Adrenal gland (tissue), 12 donors: Measurements from ENCODE around the gene C2CD3. TPM values are rescaled to one million over a fixed set of nuclear protein-coding genes. Genes with fewer than 3 reads are reported as not detected.
A peak's percentile ranks its signal among the peaks of the same experiment; 100 is the strongest.

ENCODE experiments used
- DNase-seq, 7 donors: peaks; one replicate each; pipeline ENCODE4 v3.0.0-alpha.2; 2019 to 2020
- H3K27ac ChIP-seq, 5 donors: fragments of 200-600 bp; sonication (generic) in 4 of 5; 1 replicate in 3 of 5; 2 replicates in 2 of 5; pipeline versions ENCODE4 v1.5.1 to v1.8.0; 2016 to 2020; ENCODE audit warnings: mild to moderate bottlenecking in 1 of 5
- H3K27me3 ChIP-seq: fragments of 200-600 bp; 2 replicates; pipeline ENCODE4 v1.8.0; 2021
- H3K36me3 ChIP-seq, 2 donors: fragments of 200-600 bp; replicated peaks in 1 of 2; 1 replicate in 1 of 2; 2 replicates in 1 of 2; pipeline versions ENCODE4 v1.5.1 to v1.8.0; 2018 to 2022
- H3K4me1 ChIP-seq, 2 donors: fragments of 200-600 bp; replicated peaks in 1 of 2; 1 replicate in 1 of 2; 2 replicates in 1 of 2; pipeline versions ENCODE4 v1.5.1 to v1.8.0; 2018 to 2021
- H3K4me3 ChIP-seq, 4 donors: fragments of 200-600 bp; sonication (generic) in 3 of 4; one replicate each; pipeline ENCODE4 v1.5.1; 2016 to 2018
- H3K9me3 ChIP-seq, 3 donors: fragments of 200-600 bp; sonication (generic) in 1 of 3; replicated peaks in 1 of 3; 1 replicate in 2 of 3; 2 replicates in 1 of 3; pipeline versions ENCODE4 v1.5.1 to v1.8.0; 2016 to 2021
- POLR2A ChIP-seq, 2 donors: fragments of 450-650 bp; IDR thresholded peaks; one replicate each; pipeline ENCODE4 v1.6.1; 2017; ENCODE audit warnings: antibody characterized with exemption in 2 of 2, mild to moderate bottlenecking in 2 of 2, moderate library complexity in 1 of 2
- WGBS, 4 donors: extraction: QIAGEN DNeasy Blood & Tissue Kit in 2 of 4; methylation state at CpG; one replicate each; pipeline versions ENCODE4 v1.1.5 to v1.1.7; 2013 to 2017; 5-methylcytosine and 5-hydroxymethylcytosine counted together
- intact Hi-C, 2 donors: fragments of 100-400 bp; cut with DNase I; formaldehyde crosslinking; loops; one replicate each; pipeline versions ENCODE4 v1.14.1 to v1.15.0; 2022 to 2023
- polyA plus RNA-seq, 3 donors: library from polyadenylated mRNA; stranded (reverse); fragments of 200-250 nt in 2 of 3; fragments of 350-450 nt in 1 of 3; fragmentation: Illumina TruSeq in 1 of 3; extraction: RNeasy Lipid Tissue Mini Kit (QIAGEN cat#74804) in 1 of 3; gene quantifications; one replicate each; pipeline ENCODE4 v1.2.3, GENCODE V29; 2013 to 2014
- total RNA-seq, 9 donors: library from RNA; depleted of rRNA in 4 of 9; stranded (reverse); fragments of >200 nt in 4 of 9; fragments of 120-200 nt in 1 of 9; fragmentation: NEBNext Ultra II Directional in 1 of 9; extraction: Animal tissue kit (Norgen Biotek cat#: 25700) in 1 of 9; gene quantifications; one replicate each; pipeline versions ENCODE4 v1.1.0 to v1.2.4, GENCODE V29; 2013 to 2023
- TF ChIP-seq, protein P1 (sequence below), 6 experiments: fragments of 450-650 bp in 4 of 6; fragments of 200-600 bp in 2 of 6; sonication (generic) in 1 of 6; IDR thresholded peaks; 1 replicate in 5 of 6; 2 replicates in 1 of 6; pipeline versions ENCODE4 v1.5.1 to v1.8.0; 2016 to 2021; ENCODE audit warnings: antibody characterized with exemption in 6 of 6, mild to moderate bottlenecking in 2 of 6, moderate library complexity in 1 of 6
- donor health status: healthy with polysubstance abuse.
- donor health status: Bipolar disorder and iron deficiency.
- donor health status: DM: yes; HTN: yes; CAD: no.
- donor health status: DM: no; HTN: no; CAD: no.
- donor health status: DM: no; HTN: no; CAD: no.
- donor health status: DM: yes; HTN: yes; CAD: no.

The C2CD3 gene
- total and polyA plus RNA-seq, 12 donors: 14.5 to 42.8 (median 25.5) TPM

DNA sequence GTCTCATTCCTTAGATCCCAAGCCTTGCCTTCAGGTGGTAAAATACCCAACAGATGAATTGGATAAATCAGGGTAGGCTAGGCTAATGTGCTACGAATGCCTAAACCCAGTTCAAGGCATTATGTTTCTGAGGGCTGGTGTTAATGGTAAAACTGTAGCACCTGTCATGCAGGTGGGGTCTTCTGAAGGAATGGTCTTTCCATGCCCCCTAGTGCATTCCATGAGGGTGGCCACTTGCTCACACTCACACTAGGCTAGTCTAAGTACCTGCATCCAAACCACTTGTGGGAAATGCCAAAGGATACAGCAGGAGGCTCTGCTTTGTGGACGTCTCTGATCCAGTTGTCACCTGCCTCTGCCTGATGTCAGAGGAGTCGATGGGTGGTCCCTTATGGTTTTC lies 137.8 kb downstream of the C2CD3 start:
- TF ChIP-seq, protein P1, sequence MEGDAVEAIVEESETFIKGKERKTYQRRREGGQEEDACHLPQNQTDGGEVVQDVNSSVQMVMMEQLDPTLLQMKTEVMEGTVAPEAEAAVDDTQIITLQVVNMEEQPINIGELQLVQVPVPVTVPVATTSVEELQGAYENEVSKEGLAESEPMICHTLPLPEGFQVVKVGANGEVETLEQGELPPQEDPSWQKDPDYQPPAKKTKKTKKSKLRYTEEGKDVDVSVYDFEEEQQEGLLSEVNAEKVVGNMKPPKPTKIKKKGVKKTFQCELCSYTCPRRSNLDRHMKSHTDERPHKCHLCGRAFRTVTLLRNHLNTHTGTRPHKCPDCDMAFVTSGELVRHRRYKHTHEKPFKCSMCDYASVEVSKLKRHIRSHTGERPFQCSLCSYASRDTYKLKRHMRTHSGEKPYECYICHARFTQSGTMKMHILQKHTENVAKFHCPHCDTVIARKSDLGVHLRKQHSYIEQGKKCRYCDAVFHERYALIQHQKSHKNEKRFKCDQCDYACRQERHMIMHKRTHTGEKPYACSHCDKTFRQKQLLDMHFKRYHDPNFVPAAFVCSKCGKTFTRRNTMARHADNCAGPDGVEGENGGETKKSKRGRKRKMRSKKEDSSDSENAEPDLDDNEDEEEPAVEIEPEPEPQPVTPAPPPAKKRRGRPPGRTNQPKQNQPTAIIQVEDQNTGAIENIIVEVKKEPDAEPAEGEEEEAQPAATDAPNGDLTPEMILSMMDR (IDR thresholded peaks at IDR 0.05): no peak
- no peak for TF ChIP-seq POLR2A (IDR thresholded peaks at IDR 0.05)
- H3K36me3 ChIP-seq: peaks cover 0 to 38% of the 10 kb centered on the region in 2 donors
- intact Hi-C loops: no loop called here

DNA sequence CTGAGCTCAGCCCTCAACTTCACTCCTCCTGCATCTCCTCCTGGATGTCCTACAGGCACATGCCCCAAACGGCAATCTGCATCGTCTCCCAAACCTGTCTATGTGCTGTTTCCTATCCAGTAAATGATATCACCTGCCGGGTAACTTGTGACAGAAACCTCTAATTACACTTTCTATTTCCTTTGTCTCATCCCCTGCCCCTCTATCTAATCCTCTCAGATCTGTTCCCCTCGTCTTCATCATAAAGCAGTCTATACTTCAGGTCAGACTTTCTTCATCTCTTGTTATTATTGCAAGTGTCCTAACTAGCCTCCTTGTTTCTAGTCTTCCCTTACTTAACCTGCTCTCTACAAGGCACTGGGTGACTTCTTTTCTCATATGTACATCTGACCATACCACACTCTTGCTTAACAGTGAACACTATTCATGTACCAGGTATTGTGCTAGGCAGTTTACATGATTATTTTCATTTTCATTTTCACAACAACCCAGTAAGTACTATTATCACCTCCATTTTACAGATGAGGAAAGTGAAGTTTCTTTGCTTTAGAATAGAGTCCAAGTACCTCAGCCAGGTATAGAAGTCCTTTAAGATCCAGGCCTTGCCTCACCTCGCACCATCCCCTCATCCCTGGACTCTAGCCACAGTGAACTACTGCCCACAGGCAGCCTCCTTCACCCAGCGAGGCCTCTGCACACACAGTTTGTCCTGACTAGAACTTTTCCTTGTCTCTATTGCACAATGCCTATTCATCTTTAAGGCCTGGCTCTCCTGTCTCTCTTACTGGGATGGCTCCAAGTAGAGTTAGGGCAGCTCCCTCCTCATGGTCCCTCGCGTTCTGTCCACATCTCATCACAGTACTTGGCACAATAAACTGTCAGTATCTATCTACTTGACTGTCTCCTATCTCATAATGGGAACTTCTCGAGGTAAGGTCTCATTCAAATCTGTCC lies 139.8 kb downstream of the C2CD3 start:
- Histone ChIP-seq H3K4me1 (peaks cover 0 to 12% of the 10 kb centered on the region in 2 donors), H3K4me3 (no peak overlapping the region), H3K27me3 (no peaks in the 10 kb centered on the region), H3K27ac (no peak overlapping the region), H3K9me3 (no peaks in the 10 kb centered on the region), H3K36me3 (peaks cover 0 to 24% of the 10 kb centered on the region in 2 donors)
- intact Hi-C loops: no loop called here
- peak in 4 of 7 donors; percentile 27 to 63 (median 48) for DNase-seq
- WGBS, 4 donors: 68 to 78% (median 74%) methylated on average over 9 of the region's 9 CpGs
- TF ChIP-seq, protein P1 (IDR thresholded peaks at IDR 0.05): no peak
- TF ChIP-seq POLR2A (IDR thresholded peaks at IDR 0.05): no peak

More for the DNA sequence above, 137.8 kb downstream of the C2CD3 start:
- H3K27me3 ChIP-seq: no peaks in the 10 kb centered on the region
- H3K9me3 ChIP-seq: no peaks in the 10 kb centered on the region
- no peak for DNase-seq
- 84 to 96% (median 92%) methylated on average over 1 to 3 of the region's 3 CpGs for WGBS, 4 donors
- H3K4me3 ChIP-seq: no peak overlapping the region
- H3K27ac ChIP-seq: no peak overlapping the region
- H3K4me1 ChIP-seq: peaks cover 0 to 11% of the 10 kb centered on the region in 2 donors

DNA sequence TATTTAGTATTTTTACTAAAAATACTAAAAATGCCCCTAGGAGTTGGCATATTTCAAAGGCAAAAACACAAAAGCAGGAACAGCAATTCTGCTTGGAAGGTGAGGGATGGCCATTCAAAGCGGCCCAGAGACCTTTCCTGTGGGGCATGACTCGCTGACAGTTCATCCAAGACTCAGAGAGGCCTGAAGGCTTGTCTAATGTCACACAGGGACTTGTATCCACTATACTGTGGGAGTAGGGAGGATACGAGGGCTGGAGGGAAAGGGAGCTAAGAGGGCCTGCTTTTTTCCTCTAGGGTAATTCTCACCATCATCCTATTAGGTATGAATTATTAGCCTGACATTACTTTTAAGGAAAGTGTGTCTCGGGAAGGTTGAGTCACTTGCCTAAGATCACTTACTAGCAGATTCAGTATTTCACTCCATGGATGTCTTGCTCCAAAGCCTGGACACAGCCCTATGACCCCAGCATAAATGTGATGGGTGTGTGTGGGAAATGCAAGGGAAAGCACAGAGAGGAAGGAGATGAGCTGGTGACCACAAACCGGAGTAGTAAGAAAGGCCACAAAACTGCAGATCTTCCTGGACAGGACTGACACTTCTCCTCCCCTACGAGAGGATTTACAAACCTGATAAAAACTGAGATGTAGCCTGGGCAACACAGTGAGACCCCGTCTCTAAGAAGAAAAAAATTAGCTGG lies 145.2 kb downstream of the C2CD3 start:
- DNase-seq: no peak
- Histone ChIP-seq H3K4me1 (peaks cover 6 to 25% of the 10 kb centered on the region in 2 donors), H3K36me3 (no peaks in the 10 kb centered on the region), H3K27ac (no peak overlapping the region), H3K9me3 (no peaks in the 10 kb centered on the region), H3K27me3 (no peaks in the 10 kb centered on the region), H3K4me3 (no peak overlapping the region)
- TF ChIP-seq, protein P1 (IDR thresholded peaks at IDR 0.05): no peak
- TF ChIP-seq POLR2A (IDR thresholded peaks at IDR 0.05): no peak
- 74 to 91% (median 84%) methylated on average over 7 of the region's 7 CpGs for WGBS, 4 donors
- intact Hi-C loops: no loop called here
